PC-9 (cell line): ENCODE results near the gene ADAMTS13. TPM values are rescaled to one million over a fixed set of nuclear protein-coding genes. Genes with fewer than 3 reads are reported as not detected.

Source experiments
- BruUV-seq: library from RNA; stranded (reverse); fragments of 400-500 nt; replicated peaks from 2 replicates; lab custom pipeline; 2021; lab: Mats Ljungman, UMichigan
- CTCF ChIA-PET: fragments of 300-600 bp; sonication (Branson Sonifier 250); formaldehyde crosslinking; loops from one replicate; lab custom pipeline; 2022; ENCODE audit warnings: antibody characterized with exemption; lab: Charles Lee
- POLR2A ChIA-PET: fragments of 300-600 bp; sonication (Branson Sonifier 250); formaldehyde crosslinking; loops from one replicate; lab custom pipeline; 2022; ENCODE audit warnings: antibody characterized with exemption; ENCODE audit not compliant: unreplicated experiment; lab: Charles Lee
- DNase-seq, 2 experiments: peaks; one replicate each; pipeline versions ENCODE4 v3.0.0 to v3.0.0-alpha.2; 2015 to 2022; ENCODE audit warnings: mixed read lengths in 1 of 2
- H2AFZ ChIP-seq: fragments of 200-600 bp; sonication (generic); 2 replicates; pipeline ENCODE4 v1.8.1; 2017; ENCODE audit warnings: antibody characterized with exemption
- H3F3A ChIP-seq: fragments of 200-600 bp; sonication (generic); 2 replicates; pipeline ENCODE4 v1.8.1; 2017; ENCODE audit warnings: antibody characterized with exemption, mild to moderate bottlenecking, low read depth; ENCODE audit not compliant: insufficient read depth
- H3K27ac ChIP-seq: fragments of 200-600 bp; sonication (generic); 2 replicates; pipeline ENCODE4 v1.6.1; 2016; ENCODE audit warnings: mixed run types
- H3K27me3 ChIP-seq: fragments of 200-600 bp; sonication (generic); 2 replicates; pipeline ENCODE4 v1.6.1; 2016; ENCODE audit warnings: low read depth, mixed run types; ENCODE audit not compliant: insufficient read depth
- H3K36me3 ChIP-seq: fragments of 200-600 bp; sonication (generic); 2 replicates; pipeline ENCODE4 v1.6.1; 2016; ENCODE audit warnings: low read depth, mixed run types
- H3K4me1 ChIP-seq: fragments of 200-600 bp; sonication (generic); replicated peaks from 2 replicates; pipeline ENCODE4 v1.6.1; 2016; ENCODE audit warnings: mixed run types; ENCODE audit not compliant: insufficient read depth
- H3K4me2 ChIP-seq: fragments of 200-600 bp; sonication (generic); 2 replicates; pipeline ENCODE4 v1.6.1; 2017; ENCODE audit warnings: mixed run types
- H3K4me3 ChIP-seq: fragments of 200-600 bp; sonication (generic); 2 replicates; pipeline ENCODE4 v1.6.1; 2016; ENCODE audit warnings: mixed run types
- H3K79me2 ChIP-seq: fragments of 200-600 bp; sonication (generic); 2 replicates; pipeline ENCODE4 v1.6.1; 2017; ENCODE audit warnings: low read depth, mixed run types
- H3K9me2 ChIP-seq: fragments of 200-600 bp; sonication (generic); 2 replicates; pipeline ENCODE4 v1.8.1; 2017; ENCODE audit warnings: mild to moderate bottlenecking; ENCODE audit not compliant: insufficient read depth
- H3K9me3 ChIP-seq: fragments of 200-600 bp; sonication (generic); 2 replicates; pipeline ENCODE4 v1.8.1; 2016; ENCODE audit warnings: low read depth; ENCODE audit not compliant: insufficient read depth
- H4K20me1 ChIP-seq: fragments of 200-600 bp; sonication (generic); 2 replicates; pipeline ENCODE4 v1.8.1; 2017; ENCODE audit not compliant: insufficient read depth
- CTCF ChIP-seq: fragments of 200-600 bp; sonication (generic); conservative IDR thresholded peaks from 2 replicates; pipeline ENCODE4 v1.6.1; 2017; ENCODE audit warnings: mixed run types, antibody characterized with exemption, mild to moderate bottlenecking, moderate library complexity
- EZH2 ChIP-seq: fragments of 200-600 bp; sonication (generic); IDR thresholded peaks from 2 replicates; pipeline ENCODE4 v1.8.0; 2017; ENCODE audit warnings: antibody characterized with exemption, low read depth
- intact Hi-C: fragments of 100-400 bp; cut with micrococcal nuclease; formaldehyde crosslinking; loops from one replicate; pipeline ENCODE4 v1.10.0; 2022; ENCODE audit not compliant: unreplicated experiment
- total RNA-seq: library from RNA; stranded (reverse); gene quantifications from 2 replicates; pipeline ENCODE4 v1.2.3, GENCODE V29; 2021

ADAMTS13 gene
- total RNA-seq, 1 experiment from 2014 or later = 7.1 TPM

- peaks cover 15% of the 10 kb centered on the region; the same call in 1 of the 2 replicates for H3K27me3 ChIP-seq
- H3K4me3 ChIP-seq = no peak overlapping the region
- no TSS peak for BruUV-seq
- peak in 1 of 2 experiments; percentile 42 for DNase-seq
- intact Hi-C loops = no loop called here
- CTCF ChIA-PET = no interaction called here
- no peaks in the 10 kb centered on the region for H3K9me3 ChIP-seq
- no peaks in the 10 kb centered on the region for H3K79me2 ChIP-seq
- H3K36me3 ChIP-seq = no peaks in the 10 kb centered on the region
- no peaks in the 10 kb centered on the region for H4K20me1 ChIP-seq
- no peak overlapping the region for H3K27ac ChIP-seq
- POLR2A ChIA-PET = no interaction called here
- no peak overlapping the region for H2AFZ ChIP-seq
- TF ChIP-seq EZH2 = no peak
- no peak for TF ChIP-seq CTCF
- no peaks in the 10 kb centered on the region for H3K4me1 ChIP-seq
- no peaks in the 10 kb centered on the region for H3K9me2 ChIP-seq
- H3F3A ChIP-seq = no peaks in the 10 kb centered on the region
- no peak overlapping the region for H3K4me2 ChIP-seq
Measured at GRCh38 chr9:133387680-133388079, 34.5 kb upstream of the ADAMTS13 start.

GRCh38 chr9:133389025-133389557 lies 33.1 kb upstream of the ADAMTS13 start:
- H2AFZ ChIP-seq = no peak overlapping the region
- H3K27ac ChIP-seq = no peak overlapping the region
- H3K9me3 ChIP-seq = no peaks in the 10 kb centered on the region
- H3K79me2 ChIP-seq = no peaks in the 10 kb centered on the region
- H4K20me1 ChIP-seq = no peaks in the 10 kb centered on the region
- peaks cover 20% of the 10 kb centered on the region for H3K27me3 ChIP-seq
- H3K9me2 ChIP-seq = no peaks in the 10 kb centered on the region
- intact Hi-C loops = no loop called here
- ChIA-PET CTCF (no interaction called here), POLR2A (no interaction called here)
- H3K4me1 ChIP-seq = no peaks in the 10 kb centered on the region
- DNase-seq = no peak
- no peak for TF ChIP-seq EZH2
- no peak for TF ChIP-seq CTCF
- BruUV-seq = no TSS peak
- H3K36me3 ChIP-seq = no peaks in the 10 kb centered on the region
- H3F3A ChIP-seq = no peaks in the 10 kb centered on the region
- H3K4me3 ChIP-seq = no peak overlapping the region
- H3K4me2 ChIP-seq = no peak overlapping the region

GRCh38 chr9:133389562-133389961 lies 32.6 kb upstream of the ADAMTS13 start:
- Histone ChIP-seq H3F3A (no peaks in the 10 kb centered on the region), H3K36me3 (no peaks in the 10 kb centered on the region), H3K27me3 (peaks cover 24% of the 10 kb centered on the region), H3K4me3 (no peak overlapping the region), H3K79me2 (no peaks in the 10 kb centered on the region), H2AFZ (no peak overlapping the region), H4K20me1 (no peaks in the 10 kb centered on the region), H3K4me2 (no peak overlapping the region), H3K9me3 (no peaks in the 10 kb centered on the region), H3K4me1 (no peaks in the 10 kb centered on the region), H3K9me2 (no peaks in the 10 kb centered on the region), H3K27ac (no peak overlapping the region)
- no peak for DNase-seq
- ChIA-PET POLR2A (interaction anchor here (0.7 kb wide), 1 partner anchor 362 kb away, joined by 8 read pairs; no protein-coding TSS in a partner anchor), CTCF (interaction anchor here (0.6 kb wide), 1 partner anchor 498 kb away, joined by 4 read pairs; no protein-coding TSS in a partner anchor)
- BruUV-seq = no TSS peak
- intact Hi-C loops = no loop called here
- TF ChIP-seq CTCF (no peak), EZH2 (no peak)
